Cortex of kidney (tissue), 1 donor: Measurements from ENCODE around the gene FAM222B.
"Not testable (repeated sequence)": the region's sequence is repeated elsewhere in the genome, so short reads cannot be mapped to it uniquely, and the experiment has no call there.

Experiments used
- DNase-seq: peaks from one replicate; lab custom pipeline; 2025; lab: John Stamatoyannopoulos, UW

FAM222B gene

DNA sequence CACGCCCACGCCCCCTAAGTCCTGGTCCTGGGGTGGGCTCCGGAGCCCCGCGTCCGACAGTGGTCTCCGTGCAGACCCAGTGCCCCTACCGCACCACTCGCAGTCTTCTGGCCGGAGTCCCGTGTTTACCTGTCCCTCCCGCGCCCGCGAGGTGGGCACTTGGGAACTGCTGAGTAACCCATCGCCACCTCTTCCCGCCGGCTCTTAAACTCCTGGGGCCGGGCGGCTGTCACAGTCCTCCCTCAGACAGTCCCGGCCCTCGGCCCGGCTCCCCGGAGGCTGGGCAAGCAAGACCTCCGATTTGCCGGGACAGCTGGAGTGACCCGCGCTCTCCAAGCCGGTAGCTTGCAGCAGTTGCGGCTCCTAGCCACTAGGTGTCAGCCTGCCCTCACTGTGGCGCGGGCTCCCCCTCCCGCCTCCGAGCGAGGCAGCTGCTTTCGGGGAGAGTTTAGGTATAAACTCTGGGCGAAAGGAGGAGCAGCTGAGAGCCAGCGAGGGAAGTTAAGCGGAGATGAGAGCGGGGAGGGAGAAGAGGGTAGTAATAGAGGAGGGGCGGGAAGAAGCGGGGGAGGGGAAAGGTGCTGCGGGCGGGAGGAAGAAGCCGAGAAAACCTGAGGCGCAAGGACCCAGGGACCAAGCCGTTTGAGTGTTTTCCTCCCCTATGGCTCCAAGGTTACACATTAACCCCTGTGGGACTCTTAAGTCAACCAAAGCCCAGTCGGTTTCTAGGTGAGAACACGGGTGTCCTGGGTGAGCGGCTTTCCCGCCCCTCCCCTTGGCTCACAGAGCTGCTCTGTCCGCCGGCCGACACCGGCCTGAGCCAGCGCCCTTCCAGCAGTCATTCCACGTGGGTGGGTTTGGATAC lies 115.7 kb downstream of the FAM222B start:
- peak; percentile 81 for DNase-seq

DNA sequence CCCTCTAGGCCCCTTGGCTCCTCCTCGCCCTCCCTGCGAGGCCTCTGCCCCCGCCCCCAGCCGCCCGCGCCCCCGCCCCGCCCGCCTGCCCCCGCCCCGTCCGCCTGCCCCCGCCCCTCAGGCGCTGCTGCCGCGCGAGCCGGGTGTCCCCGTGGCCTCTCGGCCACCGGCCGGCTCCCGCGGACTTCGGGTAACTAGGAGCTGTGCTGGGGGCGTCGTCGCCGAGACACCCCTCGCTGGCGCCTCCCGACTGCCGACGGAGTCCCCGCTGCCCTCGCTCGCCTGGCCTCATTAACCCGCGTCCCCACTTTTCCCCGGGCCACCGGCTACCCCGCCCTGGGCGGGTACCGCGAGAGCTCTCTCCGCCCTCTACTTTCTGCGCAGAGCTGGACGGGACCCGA lies 116.4 kb downstream of the FAM222B start, which contains the start of gene TLCD1:
TLCD1 (minus strand) TSS at position 8 of the 401 bp plus-strand sequence. CDS start 136 bp downstream, outside the sequence.
- no peak for DNase-seq

DNA sequence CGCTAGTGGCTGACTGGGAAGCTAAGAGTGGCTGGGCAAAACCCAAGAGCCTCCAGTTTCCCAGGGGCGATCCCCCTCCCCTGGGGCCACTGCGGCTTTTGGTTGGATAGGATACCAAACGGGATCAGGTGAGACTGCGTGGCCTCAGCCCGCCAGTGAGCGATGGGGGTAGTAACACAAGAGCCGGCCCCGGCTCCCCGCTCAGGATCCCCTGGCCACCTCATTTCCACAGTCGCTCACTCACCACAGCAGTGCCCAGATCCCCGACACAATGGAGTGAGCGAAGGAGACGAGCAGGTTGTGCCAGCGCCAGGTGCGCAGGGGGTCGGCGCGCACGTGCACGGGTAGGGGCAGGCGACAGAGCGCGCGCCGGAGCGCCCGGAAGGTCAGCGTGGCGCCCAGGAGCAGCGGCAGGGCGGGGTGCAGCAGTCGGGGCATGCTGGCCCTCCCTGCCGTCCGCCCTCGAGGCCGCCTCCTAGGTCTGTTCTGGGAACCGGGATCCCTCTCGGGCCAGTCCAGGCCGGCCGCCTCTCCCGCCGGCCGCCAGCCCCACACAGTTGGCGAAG lies 116.8 kb downstream of the FAM222B start:
- DNase-seq: peak; percentile 48

DNA sequence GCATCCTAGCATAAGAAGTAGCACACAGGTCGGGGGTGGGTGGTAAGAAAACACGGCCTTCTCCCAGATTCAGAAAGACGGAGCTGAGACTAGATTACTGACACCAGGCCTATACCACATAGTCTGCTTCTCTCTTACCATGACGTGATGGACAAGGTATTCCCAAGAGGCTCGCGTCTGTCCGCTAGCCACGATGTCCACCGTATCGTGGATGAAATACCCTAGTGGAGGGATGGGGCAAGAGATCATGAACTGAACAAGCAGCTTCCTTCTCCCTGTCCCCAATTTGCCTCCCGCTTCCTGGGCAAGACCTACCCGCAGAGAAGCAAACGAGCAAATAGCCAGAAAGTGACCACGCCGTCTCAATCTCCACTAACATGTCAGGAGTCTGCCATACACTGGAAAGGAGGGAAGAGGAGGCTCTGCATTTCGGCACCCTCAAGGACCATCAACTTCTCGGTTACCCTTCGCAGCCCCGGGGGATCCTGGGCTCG lies 117.4 kb downstream of the FAM222B start:
- no peak for DNase-seq

DNA sequence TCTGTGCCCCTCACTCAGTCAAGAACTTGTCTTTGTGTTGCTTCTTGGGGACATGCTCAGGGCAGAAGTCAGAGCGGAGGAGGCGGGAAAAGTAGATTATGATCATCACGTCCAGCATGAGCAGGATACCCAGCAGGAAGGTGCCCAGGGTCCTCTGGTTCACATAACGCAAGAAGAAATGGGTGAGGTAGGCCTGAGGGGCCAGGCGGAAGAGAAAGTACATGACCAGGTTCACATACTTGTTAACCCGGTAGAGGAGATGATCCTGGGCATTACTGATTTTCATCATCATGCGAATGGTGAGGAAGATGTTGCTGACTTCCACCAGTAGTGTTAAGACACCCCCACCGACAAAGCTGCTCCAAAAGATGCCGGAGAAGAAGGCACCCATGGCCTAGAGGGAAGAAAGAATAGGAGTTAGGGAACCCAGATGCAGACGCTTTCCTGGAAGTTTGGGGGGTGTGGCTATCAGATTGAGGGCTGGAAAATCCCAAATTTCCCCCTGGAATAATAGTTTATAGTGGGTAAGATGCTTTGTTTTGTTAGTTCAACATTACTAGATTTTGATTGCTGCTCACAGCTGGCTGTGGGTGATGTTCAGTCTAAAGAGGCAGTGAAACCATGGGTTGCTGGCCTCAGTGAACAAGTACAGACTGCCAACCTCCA lies 118.0 kb downstream of the FAM222B start:
- DNase-seq: no peak

DNA sequence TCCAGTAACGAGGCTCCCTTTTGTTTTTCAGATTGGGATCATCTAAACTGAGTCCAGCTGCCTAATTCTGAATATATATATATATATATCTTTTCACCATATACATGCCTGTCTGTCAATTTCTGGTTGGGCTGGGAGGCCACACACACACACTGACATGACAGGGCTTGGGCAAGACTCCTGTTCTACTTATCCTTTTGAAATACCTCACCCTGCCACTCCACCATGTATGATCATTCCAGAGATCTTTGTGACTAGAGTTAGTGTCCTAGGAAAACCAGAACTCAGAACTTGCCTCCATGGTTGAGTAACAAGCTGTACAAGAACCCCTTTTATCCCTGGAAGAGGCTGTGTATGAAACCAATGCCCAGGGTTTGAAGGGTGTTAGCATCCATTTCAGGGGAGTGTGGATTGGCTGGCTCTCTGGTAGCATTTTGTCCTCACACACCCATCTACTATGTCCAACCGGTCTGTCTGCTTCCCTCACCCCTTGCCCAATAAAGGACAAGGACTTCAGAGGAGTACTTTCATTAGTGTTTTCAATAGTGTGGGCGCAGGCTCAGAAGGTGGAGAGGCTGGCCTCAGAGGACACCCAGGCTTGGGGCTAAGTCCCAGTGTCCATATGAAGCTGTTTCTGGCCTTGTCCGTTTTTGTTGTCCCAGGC lies 118.6 kb downstream of the FAM222B start:
- DNase-seq: not testable (repeated sequence)

DNA sequence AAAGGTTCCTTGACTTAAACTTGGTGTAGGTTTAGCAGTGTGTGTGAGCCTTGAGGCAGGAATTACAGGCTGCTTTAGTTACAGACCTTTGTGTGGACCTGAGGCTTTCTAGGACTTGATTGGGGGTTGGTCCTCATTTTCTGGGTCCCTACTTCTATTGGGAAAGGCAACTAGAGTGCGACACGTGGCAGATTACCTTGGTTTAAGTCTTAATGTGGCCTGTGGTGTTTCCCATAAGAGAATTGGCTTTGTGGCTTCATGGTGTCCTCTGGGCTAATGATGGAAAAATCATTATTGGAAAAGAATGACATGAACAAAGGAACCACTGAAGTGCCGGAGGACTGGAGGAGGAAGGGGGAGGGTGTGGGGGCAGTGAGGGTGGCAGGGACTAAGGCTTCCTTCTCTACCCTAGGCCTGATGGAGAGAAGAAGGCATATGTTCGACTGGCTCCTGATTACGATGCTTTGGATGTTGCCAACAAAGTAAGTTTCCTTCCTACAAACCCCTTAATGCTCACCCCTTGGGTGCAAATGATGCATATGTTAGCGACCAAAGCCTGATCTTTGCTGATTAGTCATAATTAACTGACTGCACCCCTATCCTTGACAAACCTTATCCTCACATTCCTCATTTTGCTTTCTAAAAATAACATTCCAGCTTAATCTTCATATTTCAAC lies 119.3 kb downstream of the FAM222B start:
- no peak for DNase-seq

DNA sequence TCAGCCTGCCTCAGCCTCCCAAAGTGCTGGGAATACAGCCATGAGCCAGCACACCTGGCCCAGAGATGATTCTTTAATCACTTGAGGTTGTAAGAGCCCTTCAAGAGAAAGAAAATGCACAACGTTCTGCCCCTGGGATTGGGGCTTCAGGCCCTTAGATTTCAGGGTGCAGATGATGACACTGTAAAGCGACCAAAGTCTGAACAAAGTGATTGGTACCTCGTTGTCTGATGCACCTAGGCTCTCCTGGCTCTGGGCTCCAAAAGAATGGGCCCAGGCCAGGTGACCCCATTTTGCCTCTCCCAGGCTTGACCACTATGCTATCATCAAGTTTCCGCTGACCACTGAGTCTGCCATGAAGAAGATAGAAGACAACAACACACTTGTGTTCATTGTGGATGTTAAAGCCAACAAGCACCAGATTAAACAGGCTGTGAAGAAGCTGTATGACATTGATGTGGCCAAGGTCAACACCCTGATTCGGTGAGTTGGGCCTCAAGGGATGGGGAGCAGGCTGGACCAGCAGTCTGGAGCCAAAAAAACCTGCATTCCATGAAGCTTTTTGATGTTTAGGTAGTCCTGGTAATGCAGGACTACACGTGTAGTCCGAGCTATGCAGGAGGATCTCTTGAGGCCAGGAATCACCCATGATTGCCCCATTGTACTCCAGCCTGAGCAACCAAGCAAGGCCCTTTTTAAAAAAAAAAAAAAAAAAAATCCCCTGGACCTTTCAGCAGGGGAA lies 120.0 kb downstream of the FAM222B start:
- no peak for DNase-seq

DNA sequence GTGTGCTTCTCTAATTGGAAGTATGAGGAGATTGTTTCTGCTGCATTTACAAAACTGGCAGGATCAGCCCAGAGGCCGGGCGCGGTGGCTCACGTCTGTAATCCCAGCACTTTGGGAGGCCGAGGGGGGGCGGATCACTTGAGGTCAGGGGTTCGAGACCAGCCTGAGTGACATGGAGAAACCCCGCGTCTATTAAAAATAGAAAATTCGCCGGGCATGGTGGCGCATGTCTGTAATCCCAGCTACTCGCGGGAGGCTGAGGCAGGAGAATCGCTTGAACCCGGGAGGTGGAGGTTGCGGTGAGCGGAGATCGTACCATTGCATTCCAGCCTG lies 121.6 kb downstream of the FAM222B start:
- DNase-seq: not testable (repeated sequence)

DNA sequence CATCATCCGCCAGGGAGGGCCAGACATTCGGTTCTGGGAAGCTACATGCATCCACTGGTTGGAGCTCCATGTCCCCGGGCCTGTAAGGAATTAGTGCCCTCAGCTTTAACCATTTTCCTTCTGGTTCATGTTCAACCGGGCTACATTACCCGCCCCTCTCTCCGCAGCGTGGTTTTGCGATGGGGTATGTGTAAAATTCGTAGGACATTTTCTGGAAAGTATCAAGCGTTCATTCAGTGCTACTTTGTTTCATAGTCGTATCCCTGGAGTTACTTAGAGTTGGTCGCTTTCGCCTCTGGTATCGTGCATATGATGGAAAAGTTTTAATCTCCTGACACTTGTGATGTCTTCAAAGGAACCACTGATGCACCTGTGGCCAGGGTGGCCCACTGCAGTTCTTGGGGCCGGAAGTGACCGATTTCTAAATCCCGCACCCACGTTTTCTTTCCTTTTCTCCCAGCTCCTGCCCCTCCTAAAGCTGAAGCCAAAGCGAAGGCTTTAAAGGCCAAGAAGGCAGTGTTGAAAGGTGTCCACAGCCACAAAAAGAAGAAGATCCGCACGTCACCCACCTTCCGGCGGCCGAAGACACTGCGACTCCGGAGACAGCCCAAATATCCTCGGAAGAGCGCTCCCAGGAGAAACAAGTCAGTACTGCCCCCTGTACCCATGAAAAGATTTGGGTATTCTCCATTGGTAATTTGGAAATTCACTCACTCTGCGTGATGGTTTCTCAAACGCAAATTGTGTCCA lies 122.2 kb downstream of the FAM222B start:
- no peak for DNase-seq

DNA sequence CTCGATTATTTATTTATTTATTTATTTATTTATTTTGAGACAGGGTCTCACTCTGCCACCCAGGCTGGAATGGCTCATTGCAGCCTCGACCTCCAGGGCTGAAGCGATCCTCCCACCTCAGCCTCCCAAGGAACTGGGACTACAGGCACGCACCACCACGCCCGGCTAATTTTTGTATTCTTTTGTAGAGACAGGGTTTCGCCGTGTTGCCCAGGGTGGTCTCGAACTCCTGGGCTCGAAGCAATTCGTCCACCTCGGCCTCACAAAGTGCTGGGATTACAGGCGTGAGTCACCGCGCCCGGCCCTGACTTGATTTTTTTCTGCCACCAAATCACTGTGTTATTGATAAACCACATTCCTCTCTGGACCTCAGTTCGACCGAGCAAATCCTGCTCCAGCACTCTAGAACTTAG lies 123.6 kb downstream of the FAM222B start:
- no peak for DNase-seq

DNA sequence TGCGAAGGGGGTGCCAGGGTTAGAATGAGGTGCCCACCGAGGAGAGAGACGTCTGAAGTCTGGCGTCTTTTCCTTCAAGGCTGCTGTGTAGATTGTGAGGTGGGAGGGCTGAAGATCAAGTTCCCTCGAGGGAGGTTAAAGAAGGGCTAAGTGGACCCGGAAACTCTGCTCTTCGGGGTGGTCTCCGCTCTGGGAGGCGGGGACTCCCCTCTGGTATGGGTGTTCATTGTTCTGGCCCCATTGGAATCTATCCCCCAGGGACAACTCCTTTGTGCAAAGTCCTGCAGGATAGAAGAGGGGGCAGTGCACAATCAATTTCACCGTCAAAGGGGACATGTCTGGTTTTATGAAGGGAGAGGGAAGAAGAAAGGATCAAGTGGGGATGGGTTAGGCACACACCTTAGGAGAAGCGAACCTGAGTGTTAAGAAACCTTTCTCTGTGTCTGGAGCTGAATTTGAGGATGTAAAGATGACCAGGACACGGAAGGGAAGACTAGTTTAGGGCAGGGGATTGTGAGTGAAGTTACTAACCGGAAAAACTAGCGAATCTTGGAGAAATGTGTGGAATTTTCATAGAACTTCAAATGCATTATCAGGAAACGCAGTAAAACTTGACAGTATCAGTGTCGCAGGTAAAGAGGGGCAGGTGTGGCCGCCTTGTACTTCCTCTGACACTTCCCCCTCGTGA lies 124.1 kb downstream of the FAM222B start:
- DNase-seq: no peak

DNA sequence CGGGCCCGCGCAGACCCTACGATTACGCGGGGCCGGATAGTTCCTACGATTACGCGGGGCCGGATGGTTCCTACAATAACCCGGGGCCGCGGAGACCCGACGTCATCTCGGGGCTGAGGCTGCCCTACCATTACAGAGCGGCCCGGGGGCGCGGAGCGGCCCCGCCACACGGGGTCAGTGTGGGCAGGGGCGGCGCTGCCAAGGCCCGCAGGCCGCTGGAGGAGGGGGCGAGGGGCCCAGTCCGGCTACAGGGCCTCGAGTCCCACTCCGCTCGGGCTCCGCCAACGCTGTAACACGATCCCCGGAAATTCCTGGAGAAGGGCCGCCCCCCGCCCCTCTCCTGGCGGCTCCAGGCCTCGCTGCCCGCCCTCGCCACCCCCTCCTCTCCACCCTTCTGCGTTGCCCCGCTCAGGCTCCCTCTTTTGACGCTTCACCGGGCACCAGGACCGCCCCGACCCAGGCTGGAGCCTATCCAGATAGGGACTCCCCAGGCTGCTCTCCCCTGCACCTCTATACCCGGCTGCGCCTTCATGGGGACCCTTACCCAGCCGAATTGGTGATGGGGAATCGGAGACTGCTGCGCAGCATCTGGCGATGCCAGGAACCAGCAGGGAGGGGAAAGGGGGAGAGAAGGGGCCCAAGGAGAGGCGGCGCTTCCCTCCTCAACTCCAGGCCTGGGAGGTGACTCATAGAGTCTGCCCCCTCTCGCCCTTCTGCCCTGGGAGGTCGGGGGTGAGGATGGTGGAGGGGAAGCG lies 124.8 kb downstream of the FAM222B start, which contains the start of gene RAB34:
RAB34 (minus strand) TSS at position 291 of the 755 bp plus-strand sequence. CDS start 602 bp downstream, outside the sequence.
- no peak for DNase-seq

DNA sequence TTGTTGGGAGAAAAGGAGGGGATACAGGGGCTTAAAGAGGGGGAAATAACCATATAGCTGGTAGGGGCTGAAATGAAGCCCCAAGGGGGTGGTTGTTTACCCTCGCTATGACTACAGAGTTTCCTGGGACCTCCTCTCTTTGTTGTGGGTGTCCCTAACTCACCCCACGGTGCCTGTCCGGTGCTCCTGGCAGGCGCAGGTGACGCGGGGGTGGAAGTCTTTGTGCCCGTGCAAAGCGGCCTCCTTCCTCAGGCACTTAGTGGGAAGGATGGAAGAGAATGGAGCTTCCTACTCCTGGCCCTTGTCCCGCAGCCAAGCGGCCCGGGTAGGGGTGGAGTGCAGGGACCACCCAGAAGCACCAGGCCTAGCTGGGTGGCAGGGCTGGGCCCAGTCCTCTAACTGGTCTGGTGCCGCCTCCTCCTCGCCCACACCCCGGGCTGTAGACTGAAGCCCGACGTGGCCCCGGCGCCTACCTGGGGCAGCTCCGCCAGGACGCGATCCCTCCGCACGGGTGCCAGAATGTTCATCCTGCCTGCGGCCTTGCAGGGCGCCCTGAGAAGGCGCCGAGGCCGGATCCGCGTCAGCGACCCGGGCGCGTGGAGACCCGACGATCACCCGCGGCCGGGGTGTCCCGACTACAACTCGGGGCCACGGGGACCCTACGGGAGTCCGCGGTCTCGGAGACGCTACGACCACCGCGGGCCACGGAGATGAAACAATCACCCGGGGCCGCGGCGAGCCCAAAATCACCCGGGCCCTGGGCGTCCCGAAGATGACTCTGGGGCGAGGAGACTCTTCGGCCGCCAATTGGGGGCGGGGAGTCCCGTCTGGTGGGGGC lies 125.6 kb downstream of the FAM222B start:
- DNase-seq: no peak

DNA sequence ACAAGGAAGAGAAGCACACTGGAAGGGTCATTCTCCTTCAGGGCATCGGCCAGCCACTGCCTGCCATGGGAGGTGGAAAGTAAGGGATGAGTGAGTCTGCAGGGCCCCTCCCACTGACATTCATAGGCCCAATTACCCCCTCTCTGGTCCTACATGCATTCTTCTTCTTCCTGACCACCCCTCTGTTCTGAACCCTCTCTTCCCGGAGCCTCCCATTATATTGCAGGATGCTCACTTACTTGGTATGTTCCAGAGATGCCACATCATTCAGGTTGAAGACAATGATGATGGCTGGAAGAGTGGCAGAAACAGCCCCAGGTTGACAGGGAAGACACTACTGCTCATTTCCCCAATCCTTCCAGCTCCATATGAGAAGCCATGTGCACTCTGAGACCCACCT lies 127.4 kb downstream of the FAM222B start:
- DNase-seq: no peak

DNA sequence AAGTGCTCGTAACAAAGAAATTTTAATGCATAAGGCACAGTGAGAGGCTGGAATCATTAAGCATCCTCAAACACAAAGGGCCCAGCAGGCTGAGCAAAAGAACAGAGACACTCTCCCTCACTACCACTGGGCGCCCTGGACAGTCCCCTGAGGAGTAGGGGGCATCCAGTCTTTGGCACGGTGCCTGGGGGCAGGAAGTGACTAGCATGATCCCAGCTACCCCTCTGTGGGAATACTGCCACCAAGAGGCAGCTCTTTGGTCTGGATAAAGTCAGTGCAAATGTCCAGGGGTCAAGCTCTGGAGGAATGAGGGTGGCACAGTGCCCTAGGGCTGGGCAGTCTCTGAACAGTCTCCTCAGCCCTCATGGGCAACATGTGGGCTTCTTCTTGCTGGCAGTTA lies 128.3 kb downstream of the FAM222B start:
- DNase-seq: no peak

DNA sequence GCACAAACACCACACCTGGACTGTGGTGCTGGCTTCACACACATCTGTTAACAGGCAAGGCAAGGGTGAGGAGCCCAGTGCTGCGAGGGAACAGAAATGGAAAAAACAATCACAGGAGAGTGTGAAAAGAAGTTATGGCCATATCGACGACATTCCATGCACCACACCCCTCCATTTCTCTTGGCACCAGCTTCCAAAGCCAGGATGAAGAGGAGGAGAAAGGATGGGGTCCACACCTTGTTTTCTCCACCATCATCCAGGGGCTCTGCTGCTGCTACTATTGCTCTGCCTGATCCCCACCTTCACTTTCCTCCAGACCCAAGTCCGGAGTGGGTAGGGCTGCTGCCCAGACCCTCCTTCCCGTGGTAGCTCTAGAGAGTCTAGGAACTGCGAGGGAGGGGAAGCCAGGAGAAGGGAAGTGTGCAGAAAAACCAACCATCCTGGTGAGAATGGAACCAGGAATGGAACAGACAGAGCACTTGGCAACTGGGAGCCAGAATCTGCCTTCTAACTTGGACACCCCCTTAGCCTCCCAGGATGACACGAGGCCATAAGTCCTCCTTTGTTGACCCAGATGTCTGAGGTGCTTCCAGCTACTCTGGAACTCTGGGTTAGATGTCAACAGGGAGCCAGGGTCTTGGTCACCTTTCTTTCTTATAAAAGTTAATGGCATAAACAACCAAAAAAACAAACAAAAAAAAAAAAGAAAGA lies 129.7 kb downstream of the FAM222B start:
- no peak for DNase-seq
